Kidney (tissue), 14 donors: Measurements from ENCODE around the gene CPT1A. TPM values are rescaled to one million over a fixed set of nuclear protein-coding genes. Genes with fewer than 3 reads are reported as not detected.

Source experiments
- DNase-seq, 5 donors: peaks; one replicate each; pipeline ENCODE4 v3.0.0-alpha.2; 2013 to 2020
- FAIRE-seq: peaks from 2 replicates; lab custom pipeline; 2012; peaks lifted over from hg19 to GRCh38; lab: Jason Lieb, UNC
- H3K27ac ChIP-seq, 2 donors: one replicate each; pipeline ENCODE4 v1.7.0; 2013; ENCODE audit warnings: low read depth in 2 of 2, low read length in 2 of 2, inconsistent platforms in 1 of 2
- H3K27me3 ChIP-seq: one replicate; pipeline ENCODE4 v1.7.1; 2013; ENCODE audit warnings: low read length, inconsistent platforms; ENCODE audit not compliant: control insufficient read depth, insufficient read depth
- H3K36me3 ChIP-seq, 3 donors: one replicate each; pipeline versions ENCODE4 v1.7.0 to v1.7.1; 2013; ENCODE audit warnings: low read length in 3 of 3, control low read depth in 1 of 3, inconsistent platforms in 1 of 3; ENCODE audit not compliant: insufficient read depth in 3 of 3, control insufficient read depth in 2 of 3
- H3K4me1 ChIP-seq, 3 donors: one replicate each; pipeline versions ENCODE4 v1.7.0 to v1.7.1; 2013; ENCODE audit warnings: low read length in 3 of 3, inconsistent platforms in 1 of 3, low read depth in 1 of 3; ENCODE audit not compliant: control insufficient read depth in 2 of 3, insufficient read depth in 2 of 3
- H3K4me3 ChIP-seq, 3 donors: one replicate each; pipeline versions ENCODE4 v1.7.0 to v1.8.1; 2013; ENCODE audit warnings: low read length in 3 of 3, control low read depth in 1 of 3, inconsistent platforms in 1 of 3
- H3K9ac ChIP-seq, 3 donors: one replicate each; pipeline versions ENCODE4 v1.7.0 to v1.7.1; 2013; ENCODE audit warnings: low read length in 3 of 3, control low read depth in 1 of 3, inconsistent platforms in 1 of 3
- H3K9me3 ChIP-seq, 3 donors: one replicate each; pipeline versions ENCODE4 v1.7.0 to v1.7.1; 2013; ENCODE audit warnings: low read length in 3 of 3, control low read depth in 1 of 3, inconsistent platforms in 1 of 3; ENCODE audit not compliant: control insufficient read depth in 2 of 3, insufficient read depth in 1 of 3
- CTCF ChIP-seq: IDR thresholded peaks from 3 replicates; pipeline ENCODE4 v1.5.1; 2012; ENCODE audit warnings: mild to moderate bottlenecking, moderate library complexity, borderline replicate concordance; ENCODE audit not compliant: insufficient read depth; ENCODE audit errors: extremely low read depth
- intact Hi-C: fragments of 100-400 bp; cut with DNase I; formaldehyde crosslinking; loops from one replicate; pipeline ENCODE4 v1.11.1; 2022
- polyA plus RNA-seq: library from polyadenylated mRNA; stranded (reverse); fragments of 350-450 nt; fragmentation: Illumina TruSeq; extraction: RNeasy Lipid Tissue Mini Kit (QIAGEN cat#74804); gene quantifications from one replicate; pipeline ENCODE4 v1.2.3, GENCODE V29; 2014; ENCODE audit warnings: low read depth, low replicate concordance; ENCODE audit not compliant: insufficient read depth
- total RNA-seq: library from RNA; stranded (reverse); fragmentation: NEBNext Ultra II Directional; extraction: Animal tissue kit (Norgen Biotek cat#: 25700); gene quantifications from one replicate; pipeline ENCODE4 v1.2.1, GENCODE V29; 2021
- donor health status: control.
- donor health status: control.
- donor health status: control.
- donor health status: control.
- donor health status: control.
- donor health status: DM: yes; HTN: yes; CAD: no.
- donor health status: Normal renal cell carcinoma (clear cell type).

The CPT1A gene
- total and polyA plus RNA-seq, 2 donors from 2014 or later: 51.3 to 61.5 TPM

- Histone ChIP-seq H3K4me3 (no peak overlapping the region), H3K27ac (no peak overlapping the region), H3K27me3 (no peaks in the 10 kb centered on the region), H3K9me3 (no peaks in the 10 kb centered on the region), H3K36me3 (peaks cover 7 to 50% (median 45%) of the 10 kb centered on the region in 3 donors), H3K4me1 (no peaks in the 10 kb centered on the region), H3K9ac (no peak overlapping the region)
- no peak for TF ChIP-seq CTCF
- intact Hi-C loops: no loop called here
- FAIRE-seq: no peak
- no peak for DNase-seq
Observed at GRCh38 chr11:68774194-68774585, 67.5 kb downstream of the CPT1A start.

DNA sequence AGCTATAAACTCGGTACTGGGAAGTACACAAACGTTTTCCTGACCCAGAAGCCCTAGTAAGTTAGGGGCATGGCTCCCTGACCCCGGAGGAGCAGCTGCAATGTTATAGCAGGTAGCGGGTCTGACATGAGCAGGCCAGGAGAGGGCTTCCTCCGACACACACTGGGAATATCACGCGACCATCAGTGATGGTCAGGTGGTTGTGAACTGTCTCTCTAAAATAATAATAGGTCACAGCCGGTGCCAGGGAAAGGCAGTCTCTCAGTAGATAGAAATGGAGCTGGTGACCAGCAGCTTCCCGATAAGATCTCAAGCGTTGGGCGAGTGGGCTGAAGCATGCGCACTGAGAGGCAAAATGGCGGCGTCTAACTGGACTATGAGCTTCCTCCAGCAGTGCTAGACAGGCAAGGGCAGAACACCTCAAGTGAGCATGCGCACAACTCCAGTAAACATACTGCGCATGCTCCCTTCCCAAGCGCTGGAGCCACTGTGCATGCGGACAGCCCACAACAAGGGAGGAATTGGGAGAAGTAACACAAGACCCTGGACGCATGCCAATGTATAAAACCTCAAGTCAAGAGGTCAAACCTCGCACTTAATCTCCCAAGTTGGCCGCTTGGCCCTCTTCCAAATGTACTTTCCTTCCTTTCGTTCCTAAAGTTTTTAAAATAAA is 68.1 kb downstream of the CPT1A start:
- FAIRE-seq (no peak), DNase-seq (peak; percentile 59 to 93 (median 80))
- no peak overlapping the region for H3K27ac ChIP-seq
- no peak overlapping the region for H3K9ac ChIP-seq
- TF ChIP-seq CTCF: no peak
- H3K9me3 ChIP-seq: no peaks in the 10 kb centered on the region
- intact Hi-C loops: no loop called here
- H3K4me1 ChIP-seq: no peaks in the 10 kb centered on the region
- peaks cover 7 to 47% (median 45%) of the 10 kb centered on the region in 3 donors for H3K36me3 ChIP-seq
- H3K4me3 ChIP-seq: no peak overlapping the region
- no peaks in the 10 kb centered on the region for H3K27me3 ChIP-seq

- Histone ChIP-seq H3K9me3 (no peaks in the 10 kb centered on the region), H3K36me3 (peaks cover 7 to 47% (median 45%) of the 10 kb centered on the region in 3 donors), H3K27ac (no peak overlapping the region), H3K27me3 (no peaks in the 10 kb centered on the region), H3K4me3 (no peak overlapping the region), H3K9ac (no peak overlapping the region), H3K4me1 (no peaks in the 10 kb centered on the region)
- intact Hi-C loops: no loop called here
- no peak for DNase-seq
- FAIRE-seq: no peak
- TF ChIP-seq CTCF: no peak
Observed at GRCh38 chr11:68772936-68773335, 68.8 kb downstream of the CPT1A start.
